AG10803 (cell line): ENCODE measurements around the gene CES3.
"Not testable (repeated sequence)": the region's sequence is repeated elsewhere in the genome, so short reads cannot be mapped to it uniquely, and the experiment has no call there.

Experiments used
- DNase-seq: peaks from one replicate; pipeline ENCODE4 v3.0.0; 2010; ENCODE audit warnings: low read depth
- H3K4me3 ChIP-seq: 2 replicates; pipeline ENCODE4 v1.5.1; 2011; ENCODE audit warnings: mild to moderate bottlenecking, low read length, control low read depth
- CTCF ChIP-seq: conservative IDR thresholded peaks from 2 replicates; pipeline ENCODE4 v1.5.1; 2011; ENCODE audit warnings: mild to moderate bottlenecking, low read length, control low read depth, inconsistent platforms

Gene CES3

GRCh38 chr16:66934138-66934838 is 26.8 kb upstream of the CES3 start, which contains the start of gene CIAO2B:
Gene CIAO2B (minus strand): TSS chr16:66934402. CDS start chr16:66934364, 38 bp downstream.
- no peak for TF ChIP-seq CTCF
- peak; percentile 78 for DNase-seq
- peak within 1 kb of the TSS; percentile 99 for H3K4me3 ChIP-seq

- peak overlapping the region; percentile 99 for H3K4me3 ChIP-seq
- not testable (repeated sequence) for DNase-seq
Observed at GRCh38 chr16:66934839-66935313, 26.2 kb upstream of the CES3 start.

GRCh38 chr16:66935314-66936011 is 25.6 kb upstream of the CES3 start, which contains the start of gene CES2:
Gene CES2 (plus strand): TSS chr16:66935516. CDS start chr16:66935636, 120 bp downstream.
- no peak for TF ChIP-seq CTCF
- peak; percentile 53 for DNase-seq

GRCh38 chr16:66936462-66936861 is 24.6 kb upstream of the CES3 start:
- no peak for DNase-seq
- H3K4me3 ChIP-seq, result no peak overlapping the region
- no peak for TF ChIP-seq CTCF

More at GRCh38 chr16:66935314-66936011, 25.6 kb upstream of the CES3 start, which contains the start of gene CES2:
- H3K4me3 ChIP-seq, result peak within 1 kb of the TSS; percentile 99

- no peak for DNase-seq
- TF ChIP-seq CTCF, result no peak
- H3K4me3 ChIP-seq, result no peak overlapping the region
Observed at GRCh38 chr16:66936889-66937554, 24.0 kb upstream of the CES3 start.

- no peak overlapping the region for H3K4me3 ChIP-seq
- DNase-seq, result no peak
- TF ChIP-seq CTCF, result no peak
Observed at GRCh38 chr16:66937725-66938337, 23.2 kb upstream of the CES3 start.

- H3K4me3 ChIP-seq, result no peak overlapping the region
- TF ChIP-seq CTCF, result no peak
- DNase-seq, result no peak
Observed at GRCh38 chr16:66939366-66939765, 21.7 kb upstream of the CES3 start.
